Spleen (tissue), 7 donors: ENCODE data around the gene PACSIN3.

Experiments used
- POLR2A ChIP-seq, 3 donors: fragments of 450-650 bp; IDR thresholded peaks; one replicate each; pipeline ENCODE4 v1.5.1; 2017; ENCODE audit warnings: antibody characterized with exemption in 3 of 3, mild to moderate bottlenecking in 1 of 3
- TF ChIP-seq, protein P1 (sequence below), 11 experiments: fragments of 200-600 bp in 7 of 11; fragments of 450-650 bp in 4 of 11; sonication (generic) in 4 of 11; IDR thresholded peaks in 8 of 11; conservative IDR thresholded peaks in 3 of 11; 1 replicate in 7 of 11; 2 replicates in 4 of 11; pipeline versions ENCODE4 v1.4.0 to v1.8.0; 2016 to 2021; ENCODE audit warnings: antibody characterized with exemption in 11 of 11, inconsistent platforms in 4 of 11, mild to moderate bottlenecking in 1 of 11
- donor health status: DM: no; HTN: no; CAD: no; lungs with moderate emphysema.
- donor health status: DM: no; HTN: no; CAD: no.
- donor health status: DM: no; HTN: no; CAD: no.

GRCh38 chr11:47202576-47202975 is 16.3 kb upstream of the PACSIN3 start:
- TF ChIP-seq POLR2A (IDR thresholded peaks at IDR 0.05) = no peak
- TF ChIP-seq, protein P1, sequence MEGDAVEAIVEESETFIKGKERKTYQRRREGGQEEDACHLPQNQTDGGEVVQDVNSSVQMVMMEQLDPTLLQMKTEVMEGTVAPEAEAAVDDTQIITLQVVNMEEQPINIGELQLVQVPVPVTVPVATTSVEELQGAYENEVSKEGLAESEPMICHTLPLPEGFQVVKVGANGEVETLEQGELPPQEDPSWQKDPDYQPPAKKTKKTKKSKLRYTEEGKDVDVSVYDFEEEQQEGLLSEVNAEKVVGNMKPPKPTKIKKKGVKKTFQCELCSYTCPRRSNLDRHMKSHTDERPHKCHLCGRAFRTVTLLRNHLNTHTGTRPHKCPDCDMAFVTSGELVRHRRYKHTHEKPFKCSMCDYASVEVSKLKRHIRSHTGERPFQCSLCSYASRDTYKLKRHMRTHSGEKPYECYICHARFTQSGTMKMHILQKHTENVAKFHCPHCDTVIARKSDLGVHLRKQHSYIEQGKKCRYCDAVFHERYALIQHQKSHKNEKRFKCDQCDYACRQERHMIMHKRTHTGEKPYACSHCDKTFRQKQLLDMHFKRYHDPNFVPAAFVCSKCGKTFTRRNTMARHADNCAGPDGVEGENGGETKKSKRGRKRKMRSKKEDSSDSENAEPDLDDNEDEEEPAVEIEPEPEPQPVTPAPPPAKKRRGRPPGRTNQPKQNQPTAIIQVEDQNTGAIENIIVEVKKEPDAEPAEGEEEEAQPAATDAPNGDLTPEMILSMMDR (IDR thresholded peaks at IDR 0.05 in 8 of 11, conservative IDR thresholded peaks at IDR 0.05 in 3 of 11) = no peak
